Measurements from ENCODE around the gene COPS3. TPM values are rescaled to one million over a fixed set of nuclear protein-coding genes. Genes with fewer than 3 reads are reported as not detected.
A peak's percentile ranks its signal among the peaks of the same experiment; 100 is the strongest.

COPS3 gene
- 102 and 106 TPM in 2 replicates for total RNA-seq

- no peaks in the 10 kb centered on the region for H3K27me3 Mint-ChIP-seq (ENCODE audit: low read depth)
- peak; percentile 96 for DNase-seq (ENCODE audit: low spot score)
- peak within 1 kb of the TSS; percentile 94 for H3K27ac Mint-ChIP-seq
- no peaks in the 10 kb centered on the region for H3K9me3 Mint-ChIP-seq
- peak within 1 kb of the TSS; percentile 90 for H3K4me3 Mint-ChIP-seq (ENCODE audit: low read depth)
- intact Hi-C loops (cut with micrococcal nuclease): loop anchor here (1.0 to 2.0 kb wide), 2 partner anchors 24 to 44 kb away; partner anchors contain the start of gene FLCN
- peaks cover 30% of the 10 kb centered on the region for H3K4me1 Mint-ChIP-seq (ENCODE audit: low read depth)
- peaks cover 22% of the 10 kb centered on the region for H3K36me3 Mint-ChIP-seq (ENCODE audit: low read depth)
Observed at GRCh38 chr17:17280613-17281549, at the start of gene COPS3. COPS3 (minus strand) TSS chr17:17281246; CDS start chr17:17281186, 60 bp downstream.

- H3K36me3 Mint-ChIP-seq (ENCODE audit: low read depth): no peaks in the 10 kb centered on the region
- H3K27me3 Mint-ChIP-seq (ENCODE audit: low read depth): no peaks in the 10 kb centered on the region
- no peak overlapping the region for H3K4me3 Mint-ChIP-seq (ENCODE audit: low read depth)
- H3K27ac Mint-ChIP-seq: no peak overlapping the region
- H3K9me3 Mint-ChIP-seq: no peaks in the 10 kb centered on the region
- no peak for DNase-seq (ENCODE audit: low spot score)
- intact Hi-C loops (cut with micrococcal nuclease): no loop called here
- H3K4me1 Mint-ChIP-seq (ENCODE audit: low read depth): no peaks in the 10 kb centered on the region
Observed at GRCh38 chr17:17328251-17328650, 47.2 kb upstream of the COPS3 start.

- Mint-ChIP-seq H3K9me3 (no peaks in the 10 kb centered on the region), H3K36me3 (ENCODE audit: low read depth) (no peaks in the 10 kb centered on the region), H3K27ac (no peak overlapping the region), H3K4me3 (ENCODE audit: low read depth) (no peak overlapping the region), H3K4me1 (ENCODE audit: low read depth) (no peaks in the 10 kb centered on the region), H3K27me3 (ENCODE audit: low read depth) (no peaks in the 10 kb centered on the region)
- DNase-seq (ENCODE audit: low spot score): no peak
- intact Hi-C loops (cut with micrococcal nuclease): no loop called here
Observed at GRCh38 chr17:17326275-17326875, 45.3 kb upstream of the COPS3 start.

- DNase-seq (ENCODE audit: low spot score): no peak
- H3K27me3 Mint-ChIP-seq (ENCODE audit: low read depth): no peaks in the 10 kb centered on the region
- no peak overlapping the region for H3K27ac Mint-ChIP-seq
- intact Hi-C loops (cut with micrococcal nuclease): no loop called here
- H3K4me3 Mint-ChIP-seq (ENCODE audit: low read depth): no peak overlapping the region
- no peaks in the 10 kb centered on the region for H3K36me3 Mint-ChIP-seq (ENCODE audit: low read depth)
- H3K4me1 Mint-ChIP-seq (ENCODE audit: low read depth): no peaks in the 10 kb centered on the region
- no peaks in the 10 kb centered on the region for H3K9me3 Mint-ChIP-seq
Observed at GRCh38 chr17:17325816-17326215, 44.8 kb upstream of the COPS3 start.

- Mint-ChIP-seq H3K4me3 (ENCODE audit: low read depth) (no peak overlapping the region), H3K27me3 (ENCODE audit: low read depth) (no peaks in the 10 kb centered on the region), H3K36me3 (ENCODE audit: low read depth) (no peaks in the 10 kb centered on the region), H3K4me1 (ENCODE audit: low read depth) (no peaks in the 10 kb centered on the region), H3K27ac (peak overlapping the region; percentile 34), H3K9me3 (no peaks in the 10 kb centered on the region)
- no peak for DNase-seq (ENCODE audit: low spot score)
- intact Hi-C loops (cut with micrococcal nuclease): no loop called here
Observed at GRCh38 chr17:17325228-17325627, 44.2 kb upstream of the COPS3 start.

- Mint-ChIP-seq H3K27ac (no peak overlapping the region), H3K4me1 (ENCODE audit: low read depth) (no peaks in the 10 kb centered on the region), H3K4me3 (ENCODE audit: low read depth) (no peak overlapping the region), H3K27me3 (ENCODE audit: low read depth) (no peaks in the 10 kb centered on the region), H3K36me3 (ENCODE audit: low read depth) (no peaks in the 10 kb centered on the region), H3K9me3 (no peaks in the 10 kb centered on the region)
- DNase-seq (ENCODE audit: low spot score): no peak
- intact Hi-C loops (cut with micrococcal nuclease): no loop called here
Observed at GRCh38 chr17:17324616-17325015, 43.6 kb upstream of the COPS3 start.

- intact Hi-C loops (cut with micrococcal nuclease): no loop called here
- Mint-ChIP-seq H3K36me3 (ENCODE audit: low read depth) (no peaks in the 10 kb centered on the region), H3K4me3 (ENCODE audit: low read depth) (no peak overlapping the region), H3K4me1 (ENCODE audit: low read depth) (no peaks in the 10 kb centered on the region), H3K27ac (no peak overlapping the region), H3K9me3 (no peaks in the 10 kb centered on the region), H3K27me3 (ENCODE audit: low read depth) (no peaks in the 10 kb centered on the region)
- DNase-seq (ENCODE audit: low spot score): no peak
Observed at GRCh38 chr17:17322516-17323510, 41.8 kb upstream of the COPS3 start.

- Mint-ChIP-seq H3K4me3 (ENCODE audit: low read depth) (no peak overlapping the region), H3K27me3 (ENCODE audit: low read depth) (no peaks in the 10 kb centered on the region), H3K9me3 (no peaks in the 10 kb centered on the region), H3K36me3 (ENCODE audit: low read depth) (no peaks in the 10 kb centered on the region), H3K27ac (no peak overlapping the region), H3K4me1 (ENCODE audit: low read depth) (no peaks in the 10 kb centered on the region)
- DNase-seq (ENCODE audit: low spot score): no peak
- intact Hi-C loops (cut with micrococcal nuclease): no loop called here
Observed at GRCh38 chr17:17321356-17322025, 40.4 kb upstream of the COPS3 start.

- H3K27me3 Mint-ChIP-seq (ENCODE audit: low read depth): no peaks in the 10 kb centered on the region
- H3K4me3 Mint-ChIP-seq (ENCODE audit: low read depth): no peak overlapping the region
- no peaks in the 10 kb centered on the region for H3K4me1 Mint-ChIP-seq (ENCODE audit: low read depth)
- no peak for DNase-seq (ENCODE audit: low spot score)
- no peaks in the 10 kb centered on the region for H3K36me3 Mint-ChIP-seq (ENCODE audit: low read depth)
- intact Hi-C loops (cut with micrococcal nuclease): no loop called here
- no peaks in the 10 kb centered on the region for H3K9me3 Mint-ChIP-seq
- H3K27ac Mint-ChIP-seq: no peak overlapping the region
Observed at GRCh38 chr17:17320911-17321220, 39.8 kb upstream of the COPS3 start.

- no peak overlapping the region for H3K4me3 Mint-ChIP-seq (ENCODE audit: low read depth)
- no peaks in the 10 kb centered on the region for H3K27me3 Mint-ChIP-seq (ENCODE audit: low read depth)
- intact Hi-C loops (cut with micrococcal nuclease): no loop called here
- no peaks in the 10 kb centered on the region for H3K9me3 Mint-ChIP-seq
- H3K36me3 Mint-ChIP-seq (ENCODE audit: low read depth): no peaks in the 10 kb centered on the region
- no peaks in the 10 kb centered on the region for H3K4me1 Mint-ChIP-seq (ENCODE audit: low read depth)
- H3K27ac Mint-ChIP-seq: no peak overlapping the region
- no peak for DNase-seq (ENCODE audit: low spot score)
Observed at GRCh38 chr17:17320188-17320910, 39.3 kb upstream of the COPS3 start.

GRCh38 chr17:17315142-17315821 is 34.2 kb upstream of the COPS3 start:
- intact Hi-C loops (cut with micrococcal nuclease): no loop called here
- no peak for DNase-seq (ENCODE audit: low spot score)
- Mint-ChIP-seq H3K9me3 (no peaks in the 10 kb centered on the region), H3K27me3 (ENCODE audit: low read depth) (no peaks in the 10 kb centered on the region), H3K4me3 (ENCODE audit: low read depth) (no peak overlapping the region), H3K36me3 (ENCODE audit: low read depth) (peaks cover 6% of the 10 kb centered on the region), H3K4me1 (ENCODE audit: low read depth) (peaks cover 3% of the 10 kb centered on the region), H3K27ac (no peak overlapping the region)

Data from activated T-helper 2 cell treated with anti-CD3 and anti-CD28 coated beads, Interferon-gamma antibody, Interleukin-2, Interleukin-4, amounts not matched to agents 10 μg/mL and 5 μg/mL and 100 μg/mL, durations not matched to agents 14 hours and 24 hours and 36 hours (primary cell).